Right lobe of liver (tissue), 4 donors: ENCODE measurements around the gene MAP10.

ENCODE experiments used
- POLR2A ChIP-seq: fragments of 450-650 bp; IDR thresholded peaks from one replicate; pipeline ENCODE4 v1.6.1; 2017; ENCODE audit warnings: antibody characterized with exemption, mild to moderate bottlenecking
- TF ChIP-seq, protein P1 (sequence below), 4 donors: fragments of 200-600 bp in 3 of 4; fragments of 450-650 bp in 1 of 4; IDR thresholded peaks; one replicate each; pipeline versions ENCODE4 v1.5.1 to v1.8.0; 2016 to 2022; ENCODE audit warnings: antibody characterized with exemption in 4 of 4, mild to moderate bottlenecking in 2 of 4
- donor health status: DM: no; HTN: no; CAD: no.
- donor health status: DM: no; HTN: no; CAD: no.
- donor health status: DM: no; HTN: yes; CAD: no.

DNA sequence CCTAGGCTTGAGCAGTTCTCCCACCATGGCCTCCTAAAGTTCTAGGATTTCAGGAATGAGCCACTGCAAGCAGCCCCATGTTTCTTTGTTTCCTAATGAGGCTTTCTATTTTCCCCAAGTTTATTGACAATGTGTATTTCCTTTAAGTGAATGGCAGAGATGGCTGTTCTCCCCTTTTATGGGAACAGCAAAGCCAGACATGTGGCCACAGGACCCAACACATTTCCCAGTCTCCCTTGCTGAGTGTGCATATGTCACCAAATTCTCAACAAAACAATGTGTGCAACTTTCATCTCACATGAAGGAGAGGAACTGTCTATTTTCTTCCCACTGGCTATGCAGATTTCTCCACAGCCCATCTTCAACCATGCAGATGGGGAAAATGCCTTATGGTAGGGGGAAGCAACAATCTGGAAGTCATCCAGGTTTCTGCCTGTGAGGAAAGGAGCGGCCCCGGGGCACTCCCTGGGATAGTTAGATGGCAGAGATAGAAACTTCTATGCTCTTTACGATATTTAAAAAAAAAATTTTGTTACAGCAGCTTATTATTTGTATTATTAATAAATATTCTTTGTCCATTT lies 28.6 kb upstream of the MAP10 start:
- TF ChIP-seq POLR2A, result no peak
- TF ChIP-seq, protein P1, sequence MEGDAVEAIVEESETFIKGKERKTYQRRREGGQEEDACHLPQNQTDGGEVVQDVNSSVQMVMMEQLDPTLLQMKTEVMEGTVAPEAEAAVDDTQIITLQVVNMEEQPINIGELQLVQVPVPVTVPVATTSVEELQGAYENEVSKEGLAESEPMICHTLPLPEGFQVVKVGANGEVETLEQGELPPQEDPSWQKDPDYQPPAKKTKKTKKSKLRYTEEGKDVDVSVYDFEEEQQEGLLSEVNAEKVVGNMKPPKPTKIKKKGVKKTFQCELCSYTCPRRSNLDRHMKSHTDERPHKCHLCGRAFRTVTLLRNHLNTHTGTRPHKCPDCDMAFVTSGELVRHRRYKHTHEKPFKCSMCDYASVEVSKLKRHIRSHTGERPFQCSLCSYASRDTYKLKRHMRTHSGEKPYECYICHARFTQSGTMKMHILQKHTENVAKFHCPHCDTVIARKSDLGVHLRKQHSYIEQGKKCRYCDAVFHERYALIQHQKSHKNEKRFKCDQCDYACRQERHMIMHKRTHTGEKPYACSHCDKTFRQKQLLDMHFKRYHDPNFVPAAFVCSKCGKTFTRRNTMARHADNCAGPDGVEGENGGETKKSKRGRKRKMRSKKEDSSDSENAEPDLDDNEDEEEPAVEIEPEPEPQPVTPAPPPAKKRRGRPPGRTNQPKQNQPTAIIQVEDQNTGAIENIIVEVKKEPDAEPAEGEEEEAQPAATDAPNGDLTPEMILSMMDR (IDR thresholded peaks at IDR 0.05), result no peak
